Activated gamma-delta T cell treated with Interleukin-2 at 50 U/mL for 16 hours (primary cell): ENCODE results near the gene GALNT11.

Source experiments
- DNase-seq: peaks from one replicate; pipeline ENCODE4 v3.0.0-alpha.2; 2020

GALNT11 gene

GRCh38 chr7:152161171-152161570, 135.7 kb downstream of the GALNT11 start:
- DNase-seq: no peak

- no peak for DNase-seq
Measured at GRCh38 chr7:152162287-152162686, 136.8 kb downstream of the GALNT11 start.
